Measurements from ENCODE around the gene LRRFIP2.

LRRFIP2 gene

DNA sequence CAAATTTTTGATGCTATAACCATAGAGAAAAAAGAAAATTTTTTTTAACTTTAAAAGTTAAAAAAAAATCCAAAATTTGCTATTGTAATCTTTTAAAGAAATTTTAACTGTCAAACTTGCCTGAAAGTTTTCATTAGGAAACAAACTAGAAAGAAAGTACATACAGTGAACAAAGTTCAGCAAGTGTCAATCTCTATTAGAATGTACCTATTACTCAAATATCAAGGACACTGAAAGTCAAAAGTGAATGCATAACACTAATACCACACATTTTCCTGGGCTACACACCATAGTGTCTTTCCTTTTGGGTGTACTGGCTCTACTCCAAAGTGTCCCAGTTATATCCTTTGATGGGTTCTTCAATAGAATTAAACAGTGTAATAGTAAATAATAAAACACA is 56.8 kb downstream of the LRRFIP2 start:
- TF ChIP-seq, protein P1, sequence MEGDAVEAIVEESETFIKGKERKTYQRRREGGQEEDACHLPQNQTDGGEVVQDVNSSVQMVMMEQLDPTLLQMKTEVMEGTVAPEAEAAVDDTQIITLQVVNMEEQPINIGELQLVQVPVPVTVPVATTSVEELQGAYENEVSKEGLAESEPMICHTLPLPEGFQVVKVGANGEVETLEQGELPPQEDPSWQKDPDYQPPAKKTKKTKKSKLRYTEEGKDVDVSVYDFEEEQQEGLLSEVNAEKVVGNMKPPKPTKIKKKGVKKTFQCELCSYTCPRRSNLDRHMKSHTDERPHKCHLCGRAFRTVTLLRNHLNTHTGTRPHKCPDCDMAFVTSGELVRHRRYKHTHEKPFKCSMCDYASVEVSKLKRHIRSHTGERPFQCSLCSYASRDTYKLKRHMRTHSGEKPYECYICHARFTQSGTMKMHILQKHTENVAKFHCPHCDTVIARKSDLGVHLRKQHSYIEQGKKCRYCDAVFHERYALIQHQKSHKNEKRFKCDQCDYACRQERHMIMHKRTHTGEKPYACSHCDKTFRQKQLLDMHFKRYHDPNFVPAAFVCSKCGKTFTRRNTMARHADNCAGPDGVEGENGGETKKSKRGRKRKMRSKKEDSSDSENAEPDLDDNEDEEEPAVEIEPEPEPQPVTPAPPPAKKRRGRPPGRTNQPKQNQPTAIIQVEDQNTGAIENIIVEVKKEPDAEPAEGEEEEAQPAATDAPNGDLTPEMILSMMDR (IDR thresholded peaks at IDR 0.05; ENCODE audit: low read depth, low read length) = no peak
- no peak for DNase-seq (ENCODE audit: low read depth, low spot score)
- no peak overlapping the region for H3K4me3 ChIP-seq (ENCODE audit: low read depth, low read length)
- in situ Hi-C loops (cut with HindIII; ENCODE audit: low sequenced_read_pairs) = no loop called here

DNA sequence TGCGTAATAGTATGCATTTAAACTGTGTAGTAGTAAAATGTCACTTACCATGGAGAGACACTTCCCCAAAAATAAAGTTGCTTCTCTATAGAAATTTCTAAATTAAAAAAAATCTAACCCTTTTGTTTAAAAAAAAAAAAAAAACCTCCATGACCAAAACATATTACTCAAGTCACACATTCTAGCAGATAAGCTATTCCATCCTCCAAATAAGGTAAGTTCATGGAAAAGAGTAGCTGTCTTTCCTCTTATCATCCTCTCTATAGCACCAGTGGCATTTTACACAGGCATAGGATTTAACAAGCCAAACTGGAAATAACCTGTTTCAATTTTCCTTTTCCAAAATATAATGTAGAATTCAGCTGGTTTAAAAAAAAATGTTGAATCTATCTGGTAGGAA is 57.4 kb downstream of the LRRFIP2 start:
- in situ Hi-C loops (cut with HindIII; ENCODE audit: low sequenced_read_pairs) = no loop called here
- no peak overlapping the region for H3K4me3 ChIP-seq (ENCODE audit: low read depth, low read length)
- TF ChIP-seq, protein P1 (IDR thresholded peaks at IDR 0.05; ENCODE audit: low read depth, low read length) = no peak
- no peak for DNase-seq (ENCODE audit: low read depth, low spot score)

DNA sequence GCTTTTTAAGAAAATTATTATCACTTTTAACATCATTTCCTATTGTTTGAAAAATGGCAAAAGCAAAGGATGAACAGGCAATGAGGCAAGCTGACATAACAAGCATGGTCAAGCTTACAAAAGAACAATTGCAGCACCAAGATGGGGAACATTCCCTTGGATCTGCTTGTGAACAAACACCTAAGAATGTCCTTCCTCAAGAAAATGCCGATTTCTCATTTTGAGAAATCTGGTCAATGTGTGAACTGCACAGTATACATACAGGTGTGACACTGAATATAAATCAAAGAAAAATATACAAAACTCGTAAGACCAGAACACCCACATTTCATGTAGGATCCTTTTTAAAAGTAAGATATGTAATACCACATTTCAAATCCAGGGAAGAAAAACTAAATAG is 58.9 kb downstream of the LRRFIP2 start:
- H3K4me3 ChIP-seq (ENCODE audit: low read depth, low read length) = no peak overlapping the region
- peak; percentile 32 for DNase-seq (ENCODE audit: low read depth, low spot score)
- TF ChIP-seq, protein P1 (IDR thresholded peaks at IDR 0.05; ENCODE audit: low read depth, low read length) = no peak
- in situ Hi-C loops (cut with HindIII; ENCODE audit: low sequenced_read_pairs) = no loop called here

- DNase-seq (ENCODE audit: low read depth, low spot score) = peak; percentile 85
- TF ChIP-seq, protein P1 (IDR thresholded peaks at IDR 0.05; ENCODE audit: low read depth, low read length) = no peak
- H3K4me3 ChIP-seq (ENCODE audit: low read depth, low read length) = no peak overlapping the region
- in situ Hi-C loops (cut with HindIII; ENCODE audit: low sequenced_read_pairs) = no loop called here
Observed at GRCh38 chr3:37114251-37115145, 59.9 kb downstream of the LRRFIP2 start.

DNA sequence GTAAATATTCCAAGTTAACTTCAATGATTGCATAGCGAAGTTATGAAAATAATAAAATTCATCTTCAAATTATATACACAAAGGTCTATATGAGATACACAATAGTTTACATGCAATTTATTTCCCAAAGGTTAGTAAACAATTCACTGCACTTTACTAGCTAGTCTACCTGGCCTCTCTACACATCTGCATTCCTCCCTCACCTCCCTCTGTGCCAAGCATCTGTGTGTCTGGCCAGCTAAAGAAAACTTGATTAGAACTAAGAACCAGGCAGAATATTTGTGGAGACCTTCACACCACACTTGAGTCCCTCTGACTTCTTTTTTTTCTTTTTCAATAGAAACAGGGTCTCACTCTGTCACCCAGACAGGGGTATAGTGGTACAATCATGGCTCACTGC is 61.4 kb downstream of the LRRFIP2 start:
- DNase-seq (ENCODE audit: low read depth, low spot score) = no peak
- no peak overlapping the region for H3K4me3 ChIP-seq (ENCODE audit: low read depth, low read length)
- TF ChIP-seq, protein P1 (IDR thresholded peaks at IDR 0.05; ENCODE audit: low read depth, low read length) = no peak
- in situ Hi-C loops (cut with HindIII; ENCODE audit: low sequenced_read_pairs) = no loop called here

DNA sequence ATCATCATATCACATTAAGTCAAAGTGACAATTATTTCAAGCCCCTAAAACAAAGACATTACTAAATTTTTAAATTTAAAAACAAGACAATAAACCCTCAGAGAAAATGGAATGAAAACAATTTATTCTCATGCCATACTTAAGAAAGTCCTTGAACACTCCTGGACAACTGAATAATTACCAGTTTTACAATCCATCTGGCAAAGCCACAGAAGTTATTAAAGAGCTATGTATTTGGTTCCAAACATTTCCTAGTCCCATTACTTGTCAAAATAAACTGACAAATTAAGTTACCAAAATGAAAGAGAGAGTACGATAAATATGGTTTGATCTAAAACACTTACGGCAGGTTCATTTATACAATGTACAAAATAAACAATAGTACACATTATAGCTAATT is 63.2 kb downstream of the LRRFIP2 start:
- TF ChIP-seq, protein P1 (IDR thresholded peaks at IDR 0.05; ENCODE audit: low read depth, low read length) = no peak
- in situ Hi-C loops (cut with HindIII; ENCODE audit: low sequenced_read_pairs) = no loop called here
- no peak for DNase-seq (ENCODE audit: low read depth, low spot score)
- no peak overlapping the region for H3K4me3 ChIP-seq (ENCODE audit: low read depth, low read length)
